ENCODE measurements around the gene CHL1. TPM values are rescaled to one million over a fixed set of nuclear protein-coding genes. Genes with fewer than 3 reads are reported as not detected.

The CHL1 gene
- total RNA-seq, 4 donors from 2014 or later = 1.6 to 61.1 (median 5.3) TPM

DNA sequence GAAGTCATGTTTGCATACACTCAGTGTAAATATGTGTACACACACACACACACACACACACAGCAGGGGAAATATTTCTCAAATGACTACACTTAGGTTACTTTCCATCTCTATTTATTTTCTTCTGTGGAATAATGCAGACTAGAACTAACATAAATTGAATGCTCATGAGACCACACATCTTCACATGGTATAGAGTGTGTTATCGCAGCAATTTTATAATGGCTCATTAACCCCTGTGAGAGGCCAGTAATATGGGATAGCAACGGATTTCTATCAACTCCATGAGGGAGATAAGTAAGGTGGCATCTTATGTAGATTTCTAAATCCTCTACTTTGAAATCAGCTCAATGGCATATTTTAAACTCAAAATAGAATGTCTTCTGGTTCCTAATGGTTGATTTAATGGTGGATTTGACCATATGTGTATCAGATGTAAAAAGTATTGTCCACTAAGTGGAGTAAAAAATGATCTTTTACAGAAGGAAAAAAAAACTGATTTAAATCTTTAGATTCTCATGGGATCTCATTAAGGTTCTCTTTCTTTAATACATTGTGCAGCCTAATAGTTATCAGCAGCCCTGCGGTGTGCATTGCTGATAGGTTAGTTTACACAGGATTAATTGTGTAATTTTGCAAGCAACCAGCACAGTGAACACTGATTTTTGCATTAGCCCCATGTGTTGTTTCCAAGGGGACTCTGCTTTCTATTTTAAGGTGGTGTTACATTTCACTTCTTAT, 32.0 kb downstream of the CHL1 start:
- Histone ChIP-seq H3K27me3 (no peaks in the 10 kb centered on the region), H3K27ac (no peak overlapping the region)
- DNase-seq = no peak

DNA sequence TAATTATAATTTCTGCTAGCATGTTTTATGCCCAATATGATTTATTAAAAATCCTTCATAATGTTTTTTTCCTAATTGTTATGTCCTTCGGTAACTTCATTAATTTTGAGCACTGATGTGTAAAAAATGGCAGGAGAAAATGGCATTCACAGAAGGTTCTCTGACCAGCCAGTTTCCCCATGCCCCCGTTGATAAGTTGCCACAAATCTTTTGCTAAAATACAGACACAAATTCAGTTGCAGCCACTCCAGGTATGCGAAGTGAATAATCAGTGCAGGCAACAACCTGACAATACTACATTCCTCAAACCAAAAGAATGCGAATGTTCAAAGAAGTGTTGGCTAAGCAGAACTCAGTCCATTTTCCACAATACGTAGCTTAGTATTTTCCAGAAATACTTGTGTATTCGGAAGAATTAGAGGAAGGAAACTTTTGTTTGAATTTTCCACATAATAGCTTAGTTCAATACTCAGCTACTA, 32.7 kb downstream of the CHL1 start:
- Histone ChIP-seq H3K4me3 (no peak overlapping the region), H3K27ac (no peak overlapping the region), H3K36me3 (no peaks in the 10 kb centered on the region), H3K27me3 (no peaks in the 10 kb centered on the region), H3K9me3 (no peaks in the 10 kb centered on the region), H3K4me1 (no peaks in the 10 kb centered on the region)
- TF ChIP-seq POLR2A (IDR thresholded peaks at IDR 0.05) (no peak), CTCF (IDR thresholded peaks at IDR 0.05) (no peak)
- DNase-seq = no peak

More for the DNA sequence above, 32.0 kb downstream of the CHL1 start:
- no peaks in the 10 kb centered on the region for H3K4me1 ChIP-seq
- TF ChIP-seq CTCF (IDR thresholded peaks at IDR 0.05) (no peak), POLR2A (IDR thresholded peaks at IDR 0.05) (no peak)
- H3K9me3 ChIP-seq = no peaks in the 10 kb centered on the region
- H3K4me3 ChIP-seq = no peak overlapping the region
- H3K36me3 ChIP-seq = no peaks in the 10 kb centered on the region

- Histone ChIP-seq H3K4me3 (no peak overlapping the region), H3K9me3 (no peaks in the 10 kb centered on the region), H3K36me3 (no peaks in the 10 kb centered on the region), H3K27me3 (no peaks in the 10 kb centered on the region), H3K27ac (no peak overlapping the region), H3K4me1 (no peaks in the 10 kb centered on the region)
- TF ChIP-seq POLR2A (IDR thresholded peaks at IDR 0.05) (no peak), CTCF (IDR thresholded peaks at IDR 0.05) (no peak)
- DNase-seq = no peak
Observed at GRCh38 chr3:236881-237280, 40.3 kb downstream of the CHL1 start.

DNA sequence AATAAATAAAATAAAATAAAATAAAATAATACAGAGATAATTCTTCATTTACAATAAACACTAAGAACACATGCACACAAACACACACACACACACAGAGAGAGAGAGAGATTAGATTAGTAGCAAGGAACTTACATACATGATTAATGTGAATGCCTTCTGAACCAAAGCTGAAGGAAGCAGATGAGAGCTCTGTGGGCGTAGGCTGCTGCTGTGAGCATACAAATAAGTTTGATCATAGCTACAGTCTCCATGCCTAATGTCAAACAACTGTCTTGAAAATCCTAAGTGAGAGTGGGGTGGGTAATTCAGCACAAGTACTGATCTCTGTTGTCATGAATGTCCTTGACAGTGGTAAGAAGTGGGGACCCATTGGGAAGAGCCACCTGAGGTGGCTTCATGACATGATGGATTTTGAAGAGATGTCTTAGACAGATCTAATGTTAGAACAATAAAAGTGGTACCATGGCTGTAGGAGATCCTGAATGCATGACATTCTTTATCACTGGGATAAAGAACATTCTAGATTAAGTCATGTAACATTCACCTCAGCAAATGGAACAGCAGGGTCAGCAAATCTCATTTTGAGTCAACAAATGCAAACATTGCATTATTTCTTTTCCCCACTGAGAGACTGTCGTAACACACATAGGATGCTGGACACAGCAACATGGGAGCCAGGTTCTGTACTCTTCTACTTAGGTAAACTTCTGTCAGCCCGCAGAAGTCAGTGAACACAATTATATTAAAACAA, 46.2 kb downstream of the CHL1 start:
- no peaks in the 10 kb centered on the region for H3K9me3 ChIP-seq
- DNase-seq = no peak
- H3K27ac ChIP-seq = no peak overlapping the region
- no peaks in the 10 kb centered on the region for H3K27me3 ChIP-seq
- H3K4me1 ChIP-seq = no peaks in the 10 kb centered on the region
- no peak overlapping the region for H3K4me3 ChIP-seq
- TF ChIP-seq POLR2A (IDR thresholded peaks at IDR 0.05) (no peak), CTCF (IDR thresholded peaks at IDR 0.05) (no peak)
- H3K36me3 ChIP-seq = no peaks in the 10 kb centered on the region

GRCh38 chr3:243356-243725, 46.8 kb downstream of the CHL1 start:
- Histone ChIP-seq H3K27ac (no peak overlapping the region), H3K4me1 (no peaks in the 10 kb centered on the region), H3K9me3 (no peaks in the 10 kb centered on the region), H3K36me3 (no peaks in the 10 kb centered on the region), H3K27me3 (no peaks in the 10 kb centered on the region), H3K4me3 (no peak overlapping the region)
- TF ChIP-seq CTCF (IDR thresholded peaks at IDR 0.05) = no peak
- no peak for DNase-seq

Measured in Peyer's patch (tissue), 4 donors.